ENCODE results near the gene ZNF474.

Gene ZNF474

DNA sequence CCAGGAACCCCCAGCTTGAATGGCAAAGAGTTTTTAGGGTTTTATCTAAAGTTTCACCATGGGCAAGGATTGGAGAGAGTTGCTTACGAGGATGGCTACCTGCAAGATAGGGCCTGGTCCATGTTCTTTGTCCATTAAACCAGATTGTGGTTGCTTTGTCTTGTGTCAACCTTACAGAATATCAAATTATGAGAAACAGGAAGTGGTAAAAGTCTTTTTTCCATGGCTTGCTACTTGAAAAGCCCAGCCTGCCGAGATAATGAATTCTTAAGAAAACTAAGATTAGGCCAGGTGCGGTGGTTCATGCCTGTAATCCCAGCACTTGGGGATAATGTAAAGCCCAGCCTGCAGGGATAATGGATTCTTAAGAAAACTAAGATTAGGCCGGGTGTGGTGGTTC is 24.4 kb downstream of the ZNF474 start:
- DNase-seq (ENCODE audit: low read depth) = no peak

DNA sequence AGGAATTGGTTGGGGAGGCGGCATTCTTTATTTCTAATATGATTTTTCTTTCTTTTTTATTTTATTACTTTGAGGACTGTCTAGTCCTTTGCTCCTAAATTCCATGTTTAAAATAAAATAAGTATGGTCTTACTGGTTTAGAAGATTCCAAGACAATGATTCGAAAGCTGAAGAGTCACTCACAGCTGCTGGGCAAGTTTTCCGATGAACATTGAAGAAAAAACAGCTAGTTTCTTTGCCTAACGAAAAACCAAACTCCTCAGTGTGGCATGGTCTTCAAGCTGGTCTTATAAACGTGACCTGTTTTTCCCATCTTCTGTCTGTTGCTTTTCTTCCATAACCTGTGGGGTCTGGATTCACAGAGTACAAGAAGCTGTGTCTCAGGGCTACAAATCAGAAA is 25.1 kb downstream of the ZNF474 start:
- no peak for DNase-seq (ENCODE audit: low read depth)

DNA sequence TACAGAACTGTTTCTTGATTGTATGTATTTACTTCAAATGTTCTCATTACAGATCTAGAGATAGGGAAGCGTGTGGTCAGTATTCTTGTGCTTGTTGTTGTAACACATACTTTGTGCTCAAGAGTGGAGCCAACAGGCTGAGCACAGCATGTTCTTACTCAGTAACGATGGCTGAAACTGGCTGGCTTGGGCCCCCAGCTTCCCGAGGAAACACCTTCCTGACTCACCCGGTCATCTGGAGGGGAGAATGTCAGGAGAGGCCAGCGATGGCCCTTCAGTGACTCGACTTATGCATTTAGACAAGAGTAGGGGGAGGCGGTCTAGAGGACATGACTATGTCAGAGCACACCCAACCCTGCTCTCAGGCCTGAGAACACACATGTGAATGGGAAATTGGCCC is 25.6 kb downstream of the ZNF474 start:
- no peak for DNase-seq (ENCODE audit: low read depth)

GRCh38 chr5:122155546-122155945 is 26.2 kb downstream of the ZNF474 start:
- DNase-seq (ENCODE audit: low read depth) = no peak

- DNase-seq (ENCODE audit: low read depth) = no peak
These were observed 27.5 kb downstream of the ZNF474 start for GRCh38 chr5:122156724-122157325.

GRCh38 chr5:122162100-122162638 is 32.8 kb downstream of the ZNF474 start:
- no peak for DNase-seq (ENCODE audit: low read depth)

DNA sequence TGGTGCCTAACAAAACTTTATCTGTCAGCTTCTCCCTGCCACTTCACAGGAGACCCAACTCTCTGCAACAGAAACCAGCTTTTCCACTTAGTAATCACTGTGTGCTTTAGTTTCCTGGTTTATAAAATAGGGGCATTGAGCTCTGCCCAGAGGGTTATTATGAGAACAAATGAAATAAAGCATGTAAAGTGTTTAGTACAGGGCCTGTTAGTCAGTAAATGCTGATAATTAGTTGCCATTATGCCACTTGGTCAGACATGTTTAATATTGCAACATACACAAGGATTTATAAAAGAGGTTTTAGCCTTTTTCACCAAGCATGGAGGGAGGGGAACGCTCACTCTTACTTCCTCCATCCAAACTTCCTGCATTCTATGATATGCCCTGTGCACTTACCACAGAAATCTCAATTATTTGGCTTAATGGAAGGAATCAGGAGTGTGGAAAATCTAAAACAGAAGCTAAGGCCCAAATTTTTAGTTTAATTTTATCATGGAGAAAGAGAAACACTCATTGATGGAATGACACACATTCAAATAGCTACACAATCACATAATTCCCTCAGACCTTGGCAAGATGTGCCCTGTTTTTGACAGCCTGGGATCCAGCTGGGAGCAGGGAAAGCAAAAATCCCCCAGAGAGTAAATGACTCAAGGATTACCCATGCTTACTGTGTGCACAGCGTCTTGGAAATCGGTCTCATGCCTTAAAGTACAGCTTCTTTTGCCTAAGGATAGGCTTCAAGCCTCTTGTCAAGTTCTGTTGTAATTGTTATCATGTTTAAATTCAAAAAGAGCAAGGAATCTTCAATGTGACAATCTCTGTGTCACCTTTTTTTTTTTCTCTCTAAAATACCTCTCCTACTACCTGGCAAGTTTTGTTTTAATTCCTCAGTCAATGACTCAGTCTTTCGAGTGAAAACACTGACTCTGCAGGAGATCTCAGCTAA is 34.0 kb downstream of the ZNF474 start:
- DNase-seq (ENCODE audit: low read depth) = no peak

GRCh38 chr5:122164070-122164435 is 34.7 kb downstream of the ZNF474 start:
- DNase-seq (ENCODE audit: low read depth) = no peak

- DNase-seq (ENCODE audit: low read depth) = no peak
These were observed 35.6 kb downstream of the ZNF474 start for GRCh38 chr5:122164831-122165558.

DNA sequence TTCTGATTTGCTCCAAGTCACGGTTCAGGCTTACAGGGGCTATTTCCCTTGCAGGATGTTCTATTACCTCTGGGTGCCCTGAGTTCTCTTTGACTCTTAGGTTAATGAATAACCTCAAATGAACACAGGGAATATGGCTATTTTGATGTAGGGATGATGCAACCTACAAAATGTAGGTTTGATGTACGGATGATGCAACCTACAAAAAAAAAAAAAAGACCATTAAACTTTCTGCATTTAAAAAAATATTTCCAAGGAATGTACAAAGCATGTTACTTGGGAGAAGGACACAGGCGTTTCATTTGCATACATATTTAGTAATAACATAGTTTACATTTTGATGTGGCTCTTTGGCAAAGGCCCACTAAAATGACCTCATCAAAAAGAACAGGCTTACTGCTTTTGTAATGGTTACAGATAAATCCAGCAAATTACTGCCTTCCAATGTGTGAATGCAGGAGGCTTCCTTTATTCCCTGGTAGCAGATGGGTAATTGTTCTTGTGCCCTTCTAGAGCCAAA is 36.3 kb downstream of the ZNF474 start:
- no peak for DNase-seq (ENCODE audit: low read depth)

GRCh38 chr5:122169350-122170103 is 40.2 kb downstream of the ZNF474 start:
- no peak for DNase-seq (ENCODE audit: low read depth)

- no peak for DNase-seq (ENCODE audit: low read depth)
These were observed 41.3 kb downstream of the ZNF474 start for GRCh38 chr5:122170620-122171019.

- DNase-seq (ENCODE audit: low read depth) = no peak
These were observed 42.9 kb downstream of the ZNF474 start for GRCh38 chr5:122172207-122172606.

GRCh38 chr5:122173474-122174415 is 44.4 kb downstream of the ZNF474 start:
- no peak for DNase-seq (ENCODE audit: low read depth)

GRCh38 chr5:122175091-122175490 is 45.7 kb downstream of the ZNF474 start:
- DNase-seq (ENCODE audit: low read depth) = no peak

DNA sequence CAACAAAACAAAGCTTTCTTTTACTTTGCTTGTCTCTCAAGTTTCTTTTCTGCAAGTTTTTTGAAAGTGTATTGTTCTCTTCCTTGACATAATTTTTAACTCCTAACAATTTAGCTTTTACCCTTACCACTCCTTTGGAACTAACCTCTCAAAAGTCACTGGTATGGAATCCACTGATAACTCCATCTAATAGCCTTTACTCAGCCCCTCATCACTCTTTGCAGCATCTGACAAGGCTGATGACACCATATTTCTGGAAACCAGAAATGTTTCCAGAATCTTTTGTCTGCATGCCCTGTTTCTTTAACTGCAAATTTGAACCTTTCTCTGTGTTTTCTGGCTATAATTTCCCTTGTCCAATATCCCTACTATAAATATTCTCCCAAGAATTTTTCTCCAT is 46.5 kb downstream of the ZNF474 start:
- no peak for DNase-seq (ENCODE audit: low read depth)

GRCh38 chr5:122177161-122177560 is 47.8 kb downstream of the ZNF474 start:
- no peak for DNase-seq (ENCODE audit: low read depth)

DNA sequence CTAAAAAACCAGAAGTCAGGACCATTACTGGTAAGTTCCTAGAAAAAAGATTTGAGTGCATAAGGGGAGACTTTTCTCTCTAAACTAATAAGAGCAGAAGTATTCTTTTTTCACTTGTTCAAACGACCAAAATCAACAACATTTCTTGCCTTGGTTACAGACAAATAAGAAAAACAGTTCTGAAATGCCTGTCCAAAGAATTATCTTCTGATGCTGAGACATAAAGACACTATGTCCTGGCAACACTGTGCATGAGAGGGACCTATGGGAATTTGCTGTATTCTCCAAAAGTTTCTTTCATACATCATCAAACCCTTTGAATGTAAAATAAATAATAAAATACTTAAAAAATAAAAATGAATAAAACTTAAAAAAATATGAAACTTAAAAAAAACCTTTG is 50.4 kb downstream of the ZNF474 start:
- DNase-seq (ENCODE audit: low read depth) = no peak

GRCh38 chr5:122180146-122180712 is 50.9 kb downstream of the ZNF474 start:
- DNase-seq (ENCODE audit: low read depth) = no peak

All from stimulated activated CD8-positive, alpha-beta memory T cell treated with anti-CD3 and anti-CD28 coated beads, Interleukin-15, amount 100 ng/mL, for 24 hours (primary cell).